ENCODE results near the gene PAK5. TPM values are rescaled to one million over a fixed set of nuclear protein-coding genes. Genes with fewer than 3 reads are reported as not detected.

The PAK5 gene
- total and polyA plus RNA-seq, 8 donors = 1.0 to 2.0 (median 1.5) TPM

DNA sequence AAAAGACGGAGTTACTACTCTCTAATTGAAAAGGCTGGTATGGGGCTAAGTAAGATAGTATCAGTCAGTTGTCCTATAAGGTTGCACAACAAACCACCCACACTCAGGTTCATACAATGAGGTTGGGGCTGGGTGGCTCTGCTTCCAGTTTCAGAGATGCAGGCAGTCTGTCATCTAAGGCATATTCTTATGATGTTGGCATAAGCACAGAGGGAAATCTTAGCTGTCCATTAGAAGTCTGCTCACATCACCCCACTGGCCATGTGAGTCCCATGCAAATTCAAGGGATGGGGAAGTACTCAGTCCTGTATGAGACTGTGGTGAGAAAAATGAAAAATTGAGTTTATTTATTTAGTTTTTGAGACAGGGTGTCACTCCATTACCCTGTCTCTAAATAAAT lies 205.9 kb downstream of the PAK5 start:
- DNase-seq (no peak), FAIRE-seq (no peak), ATAC-seq (no peak)
- TF ChIP-seq, protein P1, sequence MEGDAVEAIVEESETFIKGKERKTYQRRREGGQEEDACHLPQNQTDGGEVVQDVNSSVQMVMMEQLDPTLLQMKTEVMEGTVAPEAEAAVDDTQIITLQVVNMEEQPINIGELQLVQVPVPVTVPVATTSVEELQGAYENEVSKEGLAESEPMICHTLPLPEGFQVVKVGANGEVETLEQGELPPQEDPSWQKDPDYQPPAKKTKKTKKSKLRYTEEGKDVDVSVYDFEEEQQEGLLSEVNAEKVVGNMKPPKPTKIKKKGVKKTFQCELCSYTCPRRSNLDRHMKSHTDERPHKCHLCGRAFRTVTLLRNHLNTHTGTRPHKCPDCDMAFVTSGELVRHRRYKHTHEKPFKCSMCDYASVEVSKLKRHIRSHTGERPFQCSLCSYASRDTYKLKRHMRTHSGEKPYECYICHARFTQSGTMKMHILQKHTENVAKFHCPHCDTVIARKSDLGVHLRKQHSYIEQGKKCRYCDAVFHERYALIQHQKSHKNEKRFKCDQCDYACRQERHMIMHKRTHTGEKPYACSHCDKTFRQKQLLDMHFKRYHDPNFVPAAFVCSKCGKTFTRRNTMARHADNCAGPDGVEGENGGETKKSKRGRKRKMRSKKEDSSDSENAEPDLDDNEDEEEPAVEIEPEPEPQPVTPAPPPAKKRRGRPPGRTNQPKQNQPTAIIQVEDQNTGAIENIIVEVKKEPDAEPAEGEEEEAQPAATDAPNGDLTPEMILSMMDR (IDR thresholded peaks at IDR 0.05) = no peak
- Histone ChIP-seq H3K36me3 (no peaks in the 10 kb centered on the region), H3K27ac (no peak overlapping the region), H3K9me3 (no peaks in the 10 kb centered on the region), H3K27me3 (no peaks in the 10 kb centered on the region), H3K4me3 (no peak overlapping the region), H3K4me1 (no peaks in the 10 kb centered on the region)
- intact Hi-C loops (cut with DNase I) = no loop called here
- 48 to 74% methylated on average over 1 of the region's 1 CpG for WGBS, 2 donors

DNA sequence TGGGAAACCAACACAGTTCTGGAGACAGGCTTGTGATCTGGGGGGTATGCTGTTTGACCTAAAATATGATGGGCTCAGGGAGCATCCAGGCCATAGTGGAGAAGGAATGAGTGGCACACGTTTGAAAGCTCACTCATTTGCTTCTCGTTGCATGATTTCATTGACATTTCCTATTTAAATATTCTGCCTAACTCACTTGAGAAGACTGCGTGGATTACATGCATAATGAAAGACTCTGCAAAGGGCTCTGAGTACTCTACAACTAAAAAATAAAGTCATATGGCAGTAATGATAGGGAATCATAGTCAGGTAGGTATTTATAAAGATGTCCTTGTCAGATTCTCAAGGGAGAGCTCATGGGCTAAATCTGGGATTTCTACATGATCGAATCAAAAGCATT lies 206.6 kb downstream of the PAK5 start:
- Histone ChIP-seq H3K4me1 (no peaks in the 10 kb centered on the region), H3K4me3 (no peak overlapping the region), H3K27me3 (no peaks in the 10 kb centered on the region), H3K27ac (no peak overlapping the region), H3K9me3 (no peaks in the 10 kb centered on the region), H3K36me3 (no peaks in the 10 kb centered on the region)
- no peak for ATAC-seq
- intact Hi-C loops (cut with DNase I) = no loop called here
- WGBS, 2 donors = 52 to 69% methylated on average over 4 of the region's 4 CpGs
- no peak for FAIRE-seq
- TF ChIP-seq, protein P1 (IDR thresholded peaks at IDR 0.05) = no peak
- no peak for DNase-seq

DNA sequence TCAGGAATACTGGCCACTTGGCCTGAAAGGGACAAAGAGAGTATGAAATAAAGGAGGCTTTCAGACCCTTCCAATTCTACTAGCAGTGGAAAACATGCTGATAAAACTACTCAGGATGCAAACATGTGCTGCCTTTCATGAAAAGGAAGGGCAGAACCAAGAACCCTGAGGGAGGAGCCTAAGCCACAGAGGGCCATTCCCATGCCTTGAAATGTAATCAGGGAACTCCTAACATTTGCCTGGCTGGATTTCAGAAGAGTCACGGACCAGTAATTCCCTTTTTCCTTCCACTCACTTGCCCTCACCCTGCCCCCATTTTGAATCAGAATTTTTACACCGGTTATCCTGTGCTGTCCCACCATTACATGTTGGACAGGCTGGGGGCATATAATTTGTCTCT lies 208.3 kb downstream of the PAK5 start:
- no peak overlapping the region for H3K27ac ChIP-seq
- TF ChIP-seq, protein P1 (IDR thresholded peaks at IDR 0.05) = no peak
- ATAC-seq = no peak
- H3K27me3 ChIP-seq = no peaks in the 10 kb centered on the region
- no peak overlapping the region for H3K4me3 ChIP-seq
- intact Hi-C loops (cut with DNase I) = no loop called here
- WGBS, 2 donors = 60 to 79% methylated on average over 2 of the region's 2 CpGs
- no peaks in the 10 kb centered on the region for H3K36me3 ChIP-seq
- H3K9me3 ChIP-seq = no peaks in the 10 kb centered on the region
- H3K4me1 ChIP-seq = no peaks in the 10 kb centered on the region
- no peak for DNase-seq
- no peak for FAIRE-seq

DNA sequence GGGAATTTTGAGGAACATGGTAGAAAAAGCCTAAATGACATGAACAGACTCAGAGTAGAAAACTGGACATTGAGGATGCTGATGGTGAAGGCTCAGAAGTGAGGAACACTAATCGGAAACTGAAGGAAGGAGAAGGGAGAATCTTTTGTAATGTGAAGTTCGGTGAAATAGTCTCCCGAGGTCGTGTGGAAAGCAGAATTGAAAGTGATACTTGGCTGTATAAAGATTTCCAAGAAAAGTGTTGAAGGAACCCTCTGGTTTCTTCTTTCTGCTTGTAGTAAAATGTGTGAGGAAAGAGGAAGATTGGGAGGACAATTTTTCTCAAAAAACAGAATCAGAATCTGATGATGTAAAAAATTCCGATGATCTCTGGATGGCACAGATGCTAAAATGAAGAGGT lies 209.0 kb downstream of the PAK5 start:
- Histone ChIP-seq H3K4me1 (no peaks in the 10 kb centered on the region), H3K9me3 (no peaks in the 10 kb centered on the region), H3K27ac (no peak overlapping the region), H3K36me3 (no peaks in the 10 kb centered on the region), H3K4me3 (no peak overlapping the region), H3K27me3 (no peaks in the 10 kb centered on the region)
- intact Hi-C loops (cut with DNase I) = loop anchor here in 1 of 3 donors (10.0 kb wide), 1 partner anchor 275 kb away; no protein-coding TSS in a partner anchor
- no peak for ATAC-seq
- WGBS, 2 donors = 60 to 81% methylated on average over 5 of the region's 5 CpGs
- FAIRE-seq = no peak
- TF ChIP-seq, protein P1 (IDR thresholded peaks at IDR 0.05) = no peak
- DNase-seq = no peak

DNA sequence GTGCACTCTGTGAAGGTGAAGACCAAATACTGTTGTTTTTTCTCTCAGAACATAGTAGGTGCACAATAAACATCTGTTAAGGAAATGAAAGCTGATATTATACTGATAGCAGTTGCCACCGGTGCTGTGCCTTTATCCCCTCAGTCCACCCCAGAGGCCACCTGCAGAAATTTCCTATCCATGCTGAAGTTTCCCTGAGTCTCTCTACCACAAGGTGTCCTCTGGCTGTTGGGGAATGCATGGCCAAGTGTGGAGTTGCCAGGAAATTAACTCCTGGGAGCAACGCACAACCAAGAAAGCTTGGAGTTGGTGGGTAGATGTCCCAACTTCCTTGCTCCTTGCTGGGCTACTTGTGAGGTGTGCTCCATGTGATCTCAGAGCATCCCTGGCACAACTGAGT lies 210.3 kb downstream of the PAK5 start:
- intact Hi-C loops (cut with DNase I) = loop anchor here in 1 of 3 donors (10.0 kb wide), 1 partner anchor 276 kb away; no protein-coding TSS in a partner anchor
- DNase-seq = no peak
- no peak overlapping the region for H3K27ac ChIP-seq
- no peak for ATAC-seq
- H3K27me3 ChIP-seq = no peaks in the 10 kb centered on the region
- no peak overlapping the region for H3K4me3 ChIP-seq
- H3K4me1 ChIP-seq = no peaks in the 10 kb centered on the region
- 72 to 78% methylated on average over 2 of the region's 2 CpGs for whole genome bisulfite sequencing, 2 donors
- no peak for FAIRE-seq
- TF ChIP-seq, protein P1 (IDR thresholded peaks at IDR 0.05) = no peak
- H3K9me3 ChIP-seq = no peaks in the 10 kb centered on the region
- no peaks in the 10 kb centered on the region for H3K36me3 ChIP-seq
